NCI-H2029 (cell line): ENCODE results near the gene VAPA.

Experiments used
- DNase-seq: peaks from one replicate; lab custom pipeline; 2025; lab: John Stamatoyannopoulos, UW

VAPA gene

DNA sequence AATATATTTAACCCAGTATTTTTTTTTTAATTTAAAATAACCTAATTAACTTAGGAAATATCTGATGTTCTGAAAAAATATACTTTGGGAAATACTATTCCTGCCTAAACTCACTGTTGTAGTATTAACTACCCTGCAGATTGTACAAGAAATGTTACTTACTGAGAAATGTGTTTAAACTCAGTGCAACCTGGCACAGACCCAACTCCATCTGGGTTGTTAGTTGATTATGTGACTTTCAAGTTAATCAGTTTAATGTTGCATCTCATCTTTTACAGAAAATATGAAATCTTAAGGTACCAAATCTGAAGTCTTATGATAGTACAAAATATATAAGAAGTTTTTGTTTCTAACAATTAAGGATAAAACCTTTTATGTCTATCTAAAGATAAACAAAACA is 27.3 kb downstream of the VAPA start:
- no peak for DNase-seq

GRCh38 chr18:9941660-9942059 is 27.8 kb downstream of the VAPA start:
- DNase-seq, result no peak

DNA sequence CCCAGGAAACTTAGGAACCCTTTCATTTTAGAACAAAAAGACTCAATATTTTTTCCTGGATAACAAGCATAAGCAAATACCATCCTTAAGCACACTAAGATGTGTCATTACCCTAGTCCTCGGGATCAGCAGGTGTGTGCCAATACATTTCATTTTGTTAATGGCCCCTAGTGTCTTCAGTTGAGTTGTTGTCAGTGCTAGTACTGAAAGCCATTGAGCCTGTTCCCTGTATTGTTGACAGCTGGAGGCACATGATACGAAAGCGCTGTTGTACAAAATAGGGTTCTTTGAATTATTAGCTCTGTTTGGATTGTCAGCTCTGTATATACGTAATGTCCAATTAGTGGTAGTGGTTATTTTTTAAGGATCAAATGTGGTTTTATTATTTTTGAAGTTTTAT is 29.5 kb downstream of the VAPA start:
- peak; percentile 28 for DNase-seq

DNA sequence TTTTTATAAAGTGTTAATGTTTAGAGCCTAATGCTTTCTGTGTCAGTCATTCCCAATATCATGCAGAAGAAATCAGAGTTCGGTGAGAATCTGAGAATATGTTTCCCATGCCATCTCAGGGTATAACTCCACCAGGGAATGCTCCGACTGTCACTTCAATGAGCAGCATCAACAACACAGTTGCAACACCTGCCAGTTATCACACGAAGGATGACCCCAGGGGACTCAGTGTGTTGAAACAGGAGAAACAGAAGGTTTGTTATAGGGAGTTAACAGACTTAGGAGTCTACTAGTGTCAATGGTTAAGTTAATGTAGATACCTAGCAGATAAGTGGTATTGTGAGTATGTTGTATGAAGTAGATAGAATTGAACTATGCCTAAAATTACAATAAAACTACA is 31.0 kb downstream of the VAPA start:
- no peak for DNase-seq

DNA sequence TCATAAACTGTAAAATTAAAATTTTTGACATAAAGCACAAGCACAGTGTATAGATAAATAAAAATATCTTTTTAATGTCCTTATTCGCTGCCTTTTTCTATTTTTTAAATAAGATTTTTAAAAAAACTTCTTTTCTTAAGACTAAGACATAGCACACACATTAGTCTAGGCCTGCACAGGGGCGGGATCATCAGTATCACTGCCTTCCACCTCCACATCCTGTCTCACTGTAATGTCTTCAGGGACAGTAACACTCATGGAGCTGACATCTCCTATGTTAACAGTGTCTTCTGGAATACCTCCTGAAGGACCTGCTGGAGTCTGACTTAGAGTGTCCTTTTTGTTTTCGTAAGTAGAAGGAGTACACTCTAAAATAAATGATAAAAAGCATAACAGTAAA is 33.0 kb downstream of the VAPA start:
- DNase-seq, result no peak

- DNase-seq, result no peak
Measured at GRCh38 chr18:9947248-9947647, 33.4 kb downstream of the VAPA start.

- no peak for DNase-seq
Measured at GRCh38 chr18:9949315-9949714, 35.5 kb downstream of the VAPA start.

- DNase-seq, result no peak
Measured at GRCh38 chr18:9949861-9950260, 36.0 kb downstream of the VAPA start.

GRCh38 chr18:9950289-9951016 is 36.6 kb downstream of the VAPA start:
- DNase-seq, result no peak

- DNase-seq, result no peak
Measured at GRCh38 chr18:9951022-9951859, 37.4 kb downstream of the VAPA start.

GRCh38 chr18:9952633-9953416 is 39.0 kb downstream of the VAPA start:
- DNase-seq, result no peak

DNA sequence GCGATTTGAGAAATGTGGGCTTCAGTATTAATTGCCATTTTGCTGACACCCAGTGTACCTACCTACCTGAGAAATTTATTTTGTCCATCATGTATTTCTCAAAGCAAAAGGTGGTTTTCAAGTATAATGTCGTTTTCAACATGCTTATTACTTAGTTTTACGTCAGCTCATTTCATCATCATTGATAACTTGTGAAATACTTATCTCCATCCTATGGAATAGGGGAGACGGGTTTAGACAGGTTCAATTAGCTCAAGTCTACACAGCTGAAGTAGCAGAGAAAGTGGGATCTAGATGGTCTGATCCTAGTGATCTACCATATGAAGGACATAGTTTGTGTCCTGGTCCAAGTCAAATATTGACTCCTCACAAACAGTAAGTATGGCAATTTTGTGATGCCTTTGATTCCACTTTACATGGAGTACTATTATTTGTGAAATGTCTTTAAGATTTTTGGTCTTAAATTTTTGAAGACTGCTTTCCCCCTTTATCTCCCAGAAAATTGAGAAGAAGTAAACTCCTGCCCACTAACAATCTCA is 45.1 kb downstream of the VAPA start:
- DNase-seq, result no peak

DNA sequence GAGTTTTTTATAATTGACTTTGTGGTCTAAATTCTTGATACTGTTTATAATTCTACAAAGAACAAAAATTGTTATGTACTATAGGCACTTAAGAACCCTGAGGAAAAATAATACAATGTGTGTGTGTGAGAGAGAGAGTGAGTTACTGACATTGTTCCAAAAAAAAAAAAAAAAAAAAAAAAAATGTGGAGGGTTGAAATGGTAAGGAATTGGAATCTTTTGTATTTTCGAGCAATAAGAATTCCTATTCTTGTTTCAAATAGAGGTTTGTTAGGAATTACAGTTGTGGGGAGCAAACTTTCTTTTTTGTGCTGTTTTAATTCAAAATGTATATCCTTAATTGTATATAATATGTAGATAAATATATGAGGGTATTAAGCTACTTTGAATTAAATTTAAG is 45.7 kb downstream of the VAPA start:
- no peak for DNase-seq

GRCh38 chr18:9960258-9960904 is 46.6 kb downstream of the VAPA start:
- no peak for DNase-seq

DNA sequence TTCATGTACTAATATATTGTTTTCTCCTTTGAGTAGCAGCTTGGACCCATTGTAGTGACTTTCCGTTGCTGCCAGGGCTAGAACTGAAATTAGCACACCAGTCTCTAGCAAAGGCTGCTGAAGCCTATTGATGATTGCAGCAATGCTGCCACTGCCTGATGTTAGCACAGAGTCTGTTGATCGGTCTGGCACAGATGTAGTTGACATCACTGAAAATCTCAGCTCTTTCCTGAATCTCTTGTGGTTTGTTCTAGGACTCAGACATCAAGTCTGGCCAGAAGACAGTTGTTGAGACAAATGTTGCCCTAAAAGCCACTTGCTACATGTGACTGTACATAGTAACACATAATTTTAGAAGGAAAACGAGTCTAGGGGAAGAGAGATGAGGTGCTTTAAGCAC is 47.2 kb downstream of the VAPA start:
- DNase-seq, result no peak

DNA sequence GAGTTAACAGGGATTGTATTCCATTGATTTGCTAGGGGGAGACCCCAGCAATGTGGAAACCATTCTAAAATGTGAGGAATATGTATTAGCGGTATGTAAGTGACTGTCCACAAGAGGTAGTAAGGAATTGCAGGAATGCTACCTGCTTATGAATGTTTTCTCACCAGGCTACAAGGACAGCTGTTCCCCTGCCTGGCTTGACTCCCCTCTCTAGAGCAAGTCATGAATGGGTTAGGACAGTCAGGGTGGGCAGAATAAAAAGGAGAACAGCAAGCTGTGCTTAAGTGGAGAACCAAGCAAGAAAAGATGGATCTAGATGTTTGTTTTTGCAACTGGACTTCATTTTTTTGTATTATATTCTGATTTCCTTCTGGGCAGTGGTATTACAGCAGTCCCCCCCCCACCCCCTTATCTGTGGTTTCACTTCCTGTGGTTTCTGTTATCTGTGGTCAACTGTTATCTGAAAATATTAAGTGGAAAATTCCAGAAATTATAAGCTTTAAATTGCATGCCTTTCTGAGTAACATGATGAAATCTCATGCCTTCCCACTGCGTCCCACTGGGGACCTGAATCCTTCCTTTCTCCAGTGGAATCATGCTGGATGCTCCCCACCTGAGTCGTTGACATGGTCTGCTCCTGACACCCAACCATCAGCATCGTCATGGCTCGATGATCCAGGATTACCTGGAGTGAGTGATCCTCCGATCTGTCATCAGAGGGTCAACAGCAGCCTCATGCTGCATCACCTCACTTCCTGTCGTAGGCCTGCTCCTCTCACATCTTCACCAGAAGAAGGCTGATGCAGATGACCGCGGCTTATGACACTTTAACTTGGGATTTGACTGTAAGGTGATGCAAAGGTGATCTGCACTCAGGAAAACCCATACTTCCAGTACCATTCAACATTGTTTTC is 52.2 kb downstream of the VAPA start:
- DNase-seq, result no peak

- DNase-seq, result no peak
Measured at GRCh38 chr18:9968081-9968848, 54.4 kb downstream of the VAPA start.

GRCh38 chr18:9969247-9969646 is 55.4 kb downstream of the VAPA start:
- DNase-seq, result no peak

- peak; percentile 39 for DNase-seq
Measured at GRCh38 chr18:9971313-9971920, 57.6 kb downstream of the VAPA start.

DNA sequence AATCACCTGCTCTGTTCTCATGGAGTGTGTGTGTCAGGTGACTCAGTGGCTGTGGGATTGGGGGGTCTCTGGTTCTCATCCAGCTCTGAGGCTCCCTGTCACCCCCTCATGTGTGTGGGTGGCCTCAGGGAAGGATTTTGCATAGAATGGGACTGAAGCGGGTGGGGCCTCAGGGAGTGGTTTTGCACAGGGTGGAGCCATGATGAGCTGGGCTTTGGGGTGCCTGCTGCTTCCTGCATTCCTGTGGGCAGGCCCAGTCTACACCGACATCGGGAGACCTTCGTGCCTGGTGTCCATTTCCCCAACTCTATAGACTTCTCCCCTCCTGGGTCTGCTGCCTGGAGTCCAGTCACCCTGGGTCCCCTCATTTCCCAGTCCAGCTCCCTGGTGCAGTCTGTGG is 59.7 kb downstream of the VAPA start:
- no peak for DNase-seq
